ENCODE data around the gene EXOG.

The EXOG gene

GRCh38 chr3:38548154-38548931 is 52.2 kb downstream of the EXOG start:
- no peak for DNase-seq

- DNase-seq: no peak
These were observed 52.9 kb downstream of the EXOG start for GRCh38 chr3:38549082-38549481.

GRCh38 chr3:38549486-38549885 is 53.3 kb downstream of the EXOG start:
- no peak for DNase-seq

GRCh38 chr3:38549957-38550840 is 54.1 kb downstream of the EXOG start:
- no peak for DNase-seq

- DNase-seq: no peak
These were observed 55.1 kb downstream of the EXOG start for GRCh38 chr3:38551026-38551832.

- no peak for DNase-seq
These were observed 56.2 kb downstream of the EXOG start for GRCh38 chr3:38552364-38552763.

GRCh38 chr3:38553071-38553470 is 56.9 kb downstream of the EXOG start:
- DNase-seq: no peak

- no peak for DNase-seq
These were observed 58.1 kb downstream of the EXOG start for GRCh38 chr3:38554127-38554827.

- no peak for DNase-seq
These were observed 59.2 kb downstream of the EXOG start for GRCh38 chr3:38555149-38555840.

- no peak for DNase-seq
These were observed 59.8 kb downstream of the EXOG start for GRCh38 chr3:38555926-38556325.

- no peak for DNase-seq
These were observed 60.7 kb downstream of the EXOG start for GRCh38 chr3:38556640-38557358.

GRCh38 chr3:38558864-38559263 is 62.7 kb downstream of the EXOG start:
- DNase-seq: no peak

- DNase-seq: no peak
These were observed 64.1 kb downstream of the EXOG start for GRCh38 chr3:38560284-38560683.

GRCh38 chr3:38560996-38561717 is 65.0 kb downstream of the EXOG start:
- no peak for DNase-seq

- DNase-seq: no peak
These were observed 65.8 kb downstream of the EXOG start for GRCh38 chr3:38561746-38562466.

- DNase-seq: no peak
These were observed 66.4 kb downstream of the EXOG start for GRCh38 chr3:38562467-38562925.

GRCh38 chr3:38563070-38563885 is 67.1 kb downstream of the EXOG start:
- no peak for DNase-seq

GRCh38 chr3:38563886-38564270 is 67.7 kb downstream of the EXOG start:
- DNase-seq: no peak
